Common myeloid progenitor, CD34-positive (primary cell): ENCODE data around the gene LPAR2.

ENCODE experiments used
- CTCF ChIA-PET: fragments of 350-600 bp; sonication (Branson Sonifier 250); formaldehyde crosslinking; loops from one replicate; lab custom pipeline; 2021; ENCODE audit warnings: antibody characterized with exemption; lab: Charles Lee
- POLR2A ChIA-PET: fragments of 350-600 bp; sonication (Branson Sonifier 250); formaldehyde crosslinking; loops from one replicate; lab custom pipeline; 2021; ENCODE audit warnings: antibody characterized with exemption; lab: Charles Lee
- DNase-seq, 3 donors: peaks; one replicate each; pipeline versions ENCODE4 v3.0.0 to v3.0.0-alpha.2; 2013
- H3K27ac ChIP-seq, 2 experiments: 1 replicate in 1 of 2; 2 replicates in 1 of 2; pipeline ENCODE4 v1.7.0; 2013; ENCODE audit warnings: inconsistent platforms in 2 of 2, low read length in 2 of 2, mild to moderate bottlenecking in 2 of 2, low read depth in 1 of 2, moderate library complexity in 1 of 2; ENCODE audit not compliant: severe bottlenecking in 2 of 2, insufficient read depth in 1 of 2, poor library complexity in 1 of 2
- H3K27me3 ChIP-seq, 5 experiments: replicated peaks in 2 of 5; 1 replicate in 3 of 5; 2 replicates in 2 of 5; pipeline versions ENCODE4 v1.6.1 to v1.7.0; 2013; ENCODE audit warnings: low read length in 4 of 5, mild to moderate bottlenecking in 2 of 5, moderate library complexity in 2 of 5, inconsistent platforms in 1 of 5; ENCODE audit not compliant: insufficient read depth in 5 of 5, control insufficient read depth in 4 of 5
- H3K36me3 ChIP-seq, 4 experiments: 1 replicate in 2 of 4; 2 replicates in 2 of 4; pipeline versions ENCODE4 v1.6.1 to v1.7.0; 2013; ENCODE audit warnings: low read length in 3 of 4, control low read depth in 1 of 4, mild to moderate bottlenecking in 1 of 4; ENCODE audit not compliant: control insufficient read depth in 4 of 4, insufficient read depth in 4 of 4
- H3K4me1 ChIP-seq, 4 experiments: 1 replicate in 3 of 4; 2 replicates in 1 of 4; pipeline versions ENCODE4 v1.6.1 to v1.7.1; 2013; ENCODE audit warnings: low read length in 3 of 4, mild to moderate bottlenecking in 3 of 4, control low read depth in 1 of 4, inconsistent platforms in 1 of 4, moderate library complexity in 1 of 4; ENCODE audit not compliant: control insufficient read depth in 4 of 4, insufficient read depth in 4 of 4; ENCODE audit errors: control extremely low read depth in 1 of 4
- H3K4me3 ChIP-seq, 7 experiments: 1 replicate in 4 of 7; 2 replicates in 3 of 7; pipeline versions ENCODE4 v1.5.1 to v1.7.0; 2013; ENCODE audit warnings: mild to moderate bottlenecking in 7 of 7, low read length in 6 of 7, moderate library complexity in 6 of 7, inconsistent platforms in 2 of 7, low read depth in 2 of 7, control low read depth in 1 of 7; ENCODE audit not compliant: insufficient read depth in 4 of 7, control insufficient read depth in 1 of 7; ENCODE audit errors: extremely low read depth in 1 of 7
- H3K9me3 ChIP-seq, 5 experiments: 1 replicate in 4 of 5; 2 replicates in 1 of 5; pipeline versions ENCODE4 v1.6.1 to v1.7.1; 2013; ENCODE audit warnings: low read length in 4 of 5, mild to moderate bottlenecking in 2 of 5, inconsistent platforms in 1 of 5, low read depth in 1 of 5, moderate library complexity in 1 of 5; ENCODE audit not compliant: control insufficient read depth in 4 of 5, insufficient read depth in 2 of 5; ENCODE audit errors: control extremely low read depth in 1 of 5
- WGBS: methylation state at CpG from one replicate; pipeline ENCODE4 v1.1.5; 2013; ENCODE audit not compliant: insufficient coverage; 5-methylcytosine and 5-hydroxymethylcytosine counted together

LPAR2 gene

DNA sequence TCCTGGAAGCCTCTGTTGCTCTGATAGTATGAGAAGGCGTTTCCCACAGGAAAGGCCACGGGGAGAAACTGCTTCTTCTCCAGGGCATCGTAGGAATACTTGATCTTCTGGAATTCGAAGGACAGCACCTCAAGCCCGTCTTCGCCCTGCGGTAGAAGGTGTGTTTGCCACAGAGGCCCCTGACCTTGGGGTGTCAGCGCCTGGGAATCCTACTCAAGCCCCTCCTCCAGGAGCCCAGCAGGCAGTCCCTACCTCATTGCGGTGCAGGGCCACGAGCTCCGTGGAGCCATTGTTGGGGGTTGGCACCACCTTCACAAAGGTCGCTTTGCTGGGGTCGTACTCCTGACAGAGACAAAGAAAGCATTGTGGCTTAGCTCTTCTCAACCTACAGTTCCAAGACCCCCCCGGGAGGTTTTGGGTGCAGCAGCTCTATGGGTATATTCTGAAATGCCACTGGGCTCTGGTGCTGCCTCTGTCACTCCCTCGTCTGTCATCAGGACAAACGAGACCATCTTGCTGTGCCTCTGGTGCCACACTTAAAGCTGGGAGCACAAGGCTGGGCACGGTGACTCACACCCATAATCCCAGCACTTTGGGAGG is 31.7 kb upstream of the LPAR2 start:
- DNase-seq = no peak
- Histone ChIP-seq H3K27me3 (no peaks in the 10 kb centered on the region), H3K4me3 (no peak overlapping the region), H3K9me3 (no peaks in the 10 kb centered on the region), H3K36me3 (peaks cover 19 to 52% (median 49%) of the 10 kb centered on the region in 4 experiments), H3K27ac (no peak overlapping the region), H3K4me1 (peaks cover 6 to 26% (median 18%) of the 10 kb centered on the region in 4 experiments)
- POLR2A ChIA-PET = interaction anchor here (1.3 kb wide), 1 partner anchor 7 kb away, joined by 3 read pairs; no protein-coding TSS in a partner anchor
- CTCF ChIA-PET = interaction anchor here (1.4 kb wide), 1 partner anchor 16 kb away, joined by 3 read pairs; no protein-coding TSS in a partner anchor
- WGBS = 96% methylated on average over 17 of the region's 17 CpGs

DNA sequence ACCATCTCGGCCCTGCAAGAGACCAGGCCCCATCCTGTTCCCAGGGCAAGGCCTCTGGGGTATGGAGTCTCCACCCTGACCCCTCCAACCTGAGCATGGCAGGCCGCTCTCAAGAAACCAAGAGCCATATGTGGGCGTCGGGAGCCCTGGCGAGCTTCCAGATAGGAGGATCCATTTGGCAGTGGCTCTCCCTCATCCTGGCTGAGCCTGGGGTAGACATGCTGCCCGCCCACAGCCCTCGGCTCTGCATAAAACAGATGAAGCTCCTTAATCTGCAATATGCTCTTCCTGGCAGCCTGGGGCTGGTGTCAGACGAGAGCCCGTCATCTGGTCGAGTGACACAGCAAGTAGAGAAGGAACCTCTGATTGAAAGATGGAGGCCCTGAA is 29.4 kb upstream of the LPAR2 start:
- WGBS = 93% methylated on average over 10 of the region's 10 CpGs
- Histone ChIP-seq H3K36me3 (peaks cover 22 to 76% (median 67%) of the 10 kb centered on the region in 4 experiments), H3K27me3 (no peaks in the 10 kb centered on the region), H3K4me3 (no peak overlapping the region), H3K27ac (no peak overlapping the region), H3K4me1 (peaks cover under 1 to 14% (median 10%) of the 10 kb centered on the region in 4 experiments), H3K9me3 (no peaks in the 10 kb centered on the region)
- ChIA-PET CTCF (interaction anchor here (1.3 to 1.6 kb wide), 2 partner anchors 13 to 125 kb away, joined by 3 to 6 read pairs; no protein-coding TSS in a partner anchor), POLR2A (no interaction called here)
- DNase-seq = no peak

DNA sequence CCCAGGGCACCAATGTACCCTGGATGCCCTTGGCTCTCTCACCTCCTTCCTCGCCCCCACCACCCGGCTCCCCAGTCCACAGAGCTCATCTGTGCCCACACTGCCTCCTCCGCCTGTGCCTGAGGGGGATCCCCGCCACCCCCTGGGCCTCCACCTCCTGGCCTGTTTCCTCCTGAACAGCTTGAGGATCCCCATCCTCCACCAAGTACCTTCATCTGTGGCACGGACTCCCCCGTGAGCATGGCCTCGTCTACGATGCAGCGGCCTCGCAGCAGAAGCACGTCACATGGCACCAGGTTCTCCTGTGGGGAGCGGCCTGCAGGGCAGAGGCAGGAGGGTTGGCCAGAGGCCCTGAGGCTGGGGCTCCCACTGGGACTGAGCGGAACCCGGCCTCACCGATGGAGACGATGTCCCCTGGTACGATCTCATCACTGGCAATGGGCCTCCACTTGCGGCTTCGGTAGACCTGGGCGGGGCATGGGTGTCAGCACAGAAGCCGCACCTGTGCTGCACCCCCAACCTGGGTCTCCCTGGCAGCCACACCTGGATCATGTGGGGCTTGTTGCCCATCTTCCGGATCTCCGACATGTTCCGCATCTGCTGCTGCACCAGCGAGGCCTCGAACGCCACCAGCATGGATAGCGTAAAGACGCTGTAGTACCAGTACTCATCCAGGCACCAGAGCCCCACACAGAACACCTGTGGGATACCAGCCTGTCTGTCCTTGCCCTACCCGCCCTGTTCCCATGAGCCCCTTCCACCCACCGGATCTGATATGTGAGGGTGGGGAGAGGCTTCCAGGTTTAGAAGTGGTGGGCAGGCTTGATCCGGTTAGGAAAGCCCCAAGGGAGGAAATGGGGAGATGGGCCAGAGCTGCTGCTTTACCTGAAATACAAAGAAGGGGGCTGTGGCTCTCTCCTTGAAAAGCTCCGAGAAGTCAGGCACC is 28.7 kb upstream of the LPAR2 start:
- H3K27me3 ChIP-seq = no peaks in the 10 kb centered on the region
- 95% methylated on average over 23 of the region's 33 CpGs for WGBS
- H3K4me1 ChIP-seq = peaks cover 0 to 8% (median 4%) of the 10 kb centered on the region in 4 experiments
- DNase-seq = no peak
- no peaks in the 10 kb centered on the region for H3K9me3 ChIP-seq
- ChIA-PET CTCF (interaction anchor here (1.3 to 1.6 kb wide), 2 partner anchors 12 to 125 kb away, joined by 3 to 6 read pairs; no protein-coding TSS in a partner anchor), POLR2A (no interaction called here)
- no peak overlapping the region for H3K4me3 ChIP-seq
- H3K36me3 ChIP-seq = peaks cover 26 to 82% (median 71%) of the 10 kb centered on the region in 4 experiments
- H3K27ac ChIP-seq = no peak overlapping the region

DNA sequence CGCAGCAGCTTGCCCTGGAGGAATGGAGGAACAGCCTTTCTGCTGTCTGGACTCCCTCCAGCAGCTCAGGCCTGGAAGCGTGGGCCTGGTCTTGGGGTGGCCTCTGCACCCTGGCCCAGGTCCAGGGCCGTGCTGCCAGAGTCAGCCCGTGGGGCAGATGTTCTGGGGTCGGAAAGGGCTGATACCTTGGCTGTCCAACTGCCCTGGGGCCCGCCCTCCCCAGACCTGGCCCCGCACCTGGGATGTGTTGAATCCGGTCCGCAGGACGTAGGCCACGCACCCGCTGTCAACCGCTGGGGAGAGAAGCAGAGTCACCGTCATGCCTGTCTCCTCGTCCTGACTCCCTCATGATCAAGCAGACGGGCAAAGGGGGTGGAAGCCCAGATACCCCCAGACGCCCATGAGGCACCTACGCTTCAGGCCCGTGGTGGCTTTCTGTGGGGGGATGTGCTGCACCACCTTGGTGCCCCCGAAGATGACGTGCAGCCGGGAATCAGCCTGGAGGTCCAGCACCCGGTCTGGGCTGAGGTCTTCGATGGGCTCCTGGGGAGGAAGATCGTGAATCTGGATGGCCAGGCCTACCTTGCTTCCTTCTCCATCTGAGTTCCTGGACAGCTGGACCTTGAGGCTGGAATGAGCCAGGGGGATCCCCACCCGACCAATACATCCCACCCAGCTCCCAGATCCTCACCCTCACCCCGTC is 27.8 kb upstream of the LPAR2 start:
- CTCF ChIA-PET = no interaction called here
- no peaks in the 10 kb centered on the region for H3K4me1 ChIP-seq
- no peaks in the 10 kb centered on the region for H3K9me3 ChIP-seq
- no peak for DNase-seq
- 99% methylated on average over 25 of the region's 27 CpGs for WGBS
- POLR2A ChIA-PET = no interaction called here
- no peak overlapping the region for H3K4me3 ChIP-seq
- peaks cover 26 to 92% (median 79%) of the 10 kb centered on the region in 4 experiments for H3K36me3 ChIP-seq
- H3K27me3 ChIP-seq = no peaks in the 10 kb centered on the region
- no peak overlapping the region for H3K27ac ChIP-seq

DNA sequence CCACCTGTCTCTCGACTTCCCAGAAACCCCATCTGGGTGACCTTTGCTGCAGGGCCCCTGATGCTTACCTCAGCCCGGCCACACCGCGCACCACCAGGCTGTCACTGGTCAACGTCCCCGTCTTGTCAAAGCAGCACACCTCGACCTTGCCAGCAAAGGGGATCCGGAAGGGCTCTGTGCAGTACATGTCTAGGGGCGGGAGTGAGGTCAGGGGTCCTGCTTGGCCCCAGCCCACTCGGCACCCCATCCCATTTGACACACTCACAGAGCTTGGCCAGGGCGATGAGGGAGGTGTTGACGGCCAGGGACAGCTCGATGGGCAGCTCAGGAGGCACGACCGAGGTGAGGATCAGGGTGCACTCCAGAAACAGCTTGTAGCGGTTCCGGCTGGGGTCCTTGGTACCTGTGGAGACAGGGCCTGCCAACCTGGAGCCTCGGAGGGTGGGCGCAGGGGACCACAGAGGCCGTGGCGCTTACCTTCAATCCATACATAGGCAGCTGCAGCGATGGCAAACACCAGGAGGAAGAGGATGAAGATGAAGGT is 27.1 kb upstream of the LPAR2 start:
- peaks cover 26 to 97% (median 85%) of the 10 kb centered on the region in 4 experiments for H3K36me3 ChIP-seq
- DNase-seq = no peak
- WGBS = 96% methylated on average over 22 of the region's 22 CpGs
- CTCF ChIA-PET = interaction anchor here (1.1 kb wide), 1 partner anchor 102 kb away, joined by 3 read pairs; no protein-coding TSS in a partner anchor
- no peak overlapping the region for H3K4me3 ChIP-seq
- no peak overlapping the region for H3K27ac ChIP-seq
- H3K27me3 ChIP-seq = no peaks in the 10 kb centered on the region
- H3K4me1 ChIP-seq = no peaks in the 10 kb centered on the region
- POLR2A ChIA-PET = no interaction called here
- H3K9me3 ChIP-seq = no peaks in the 10 kb centered on the region

DNA sequence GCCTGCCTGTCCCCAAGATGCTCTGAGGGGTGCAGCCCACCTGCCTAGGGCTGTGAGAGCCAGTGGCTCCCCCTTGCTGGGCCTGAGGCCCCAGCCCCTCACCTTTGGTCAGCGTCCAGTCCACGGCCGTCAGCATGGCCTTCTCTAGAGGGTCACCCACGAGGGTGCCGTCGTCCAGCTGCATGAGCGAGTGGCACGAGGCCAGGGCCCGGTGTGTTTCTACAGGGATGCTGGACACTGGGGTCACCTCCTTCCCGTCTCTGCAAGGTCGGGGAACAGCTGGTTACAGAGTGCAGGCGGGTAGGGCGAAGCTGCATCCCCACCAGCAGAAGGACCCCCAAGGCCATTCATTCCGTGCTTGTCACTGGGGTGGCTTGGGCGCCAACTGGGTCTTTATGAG is 26.4 kb upstream of the LPAR2 start:
- Histone ChIP-seq H3K4me1 (no peaks in the 10 kb centered on the region), H3K36me3 (peaks cover 26 to 97% (median 83%) of the 10 kb centered on the region in 4 experiments), H3K9me3 (no peaks in the 10 kb centered on the region), H3K27me3 (no peaks in the 10 kb centered on the region), H3K27ac (no peak overlapping the region), H3K4me3 (no peak overlapping the region)
- POLR2A ChIA-PET = no interaction called here
- 96% methylated on average over 14 of the region's 15 CpGs for whole genome bisulfite sequencing
- CTCF ChIA-PET = interaction anchor here (1.1 kb wide), 1 partner anchor 102 kb away, joined by 3 read pairs; no protein-coding TSS in a partner anchor
- DNase-seq = no peak
